Fibroblast of pulmonary artery (primary cell): ENCODE results near the gene TSC22D3.

Experiments
- DNase-seq: peaks from one replicate; pipeline ENCODE4 v3.0.0-alpha.2; 2010; ENCODE audit warnings: low read depth
- H3K4me3 ChIP-seq: replicated peaks from 2 replicates; pipeline ENCODE4 v1.5.1; 2011; ENCODE audit warnings: low read depth, mild to moderate bottlenecking, control low read depth, low read length, moderate library complexity
- CTCF ChIP-seq: IDR thresholded peaks from 2 replicates; pipeline ENCODE4 v1.5.1; 2011; ENCODE audit warnings: mild to moderate bottlenecking, control low read depth, low read length, inconsistent platforms; ENCODE audit errors: missing control alignments

Gene TSC22D3

GRCh38 chrX:107787827-107788226, 12.2 kb upstream of the TSC22D3 start:
- no peak for TF ChIP-seq CTCF
- DNase-seq = no peak
- no peak overlapping the region for H3K4me3 ChIP-seq

GRCh38 chrX:107780525-107780924, 4.9 kb upstream of the TSC22D3 start:
- no peak overlapping the region for H3K4me3 ChIP-seq
- no peak for DNase-seq
- TF ChIP-seq CTCF = no peak

GRCh38 chrX:107777536-107777832, 1.9 kb upstream of the TSC22D3 start, which contains the start of gene NCBP2L:
Gene NCBP2L (plus strand): TSS chrX:107777733. CDS start chrX:107794221, 16,488 bp downstream.
- DNase-seq = no peak
- H3K4me3 ChIP-seq = peak within 1 kb of the TSS; percentile 56
- TF ChIP-seq CTCF = no peak

GRCh38 chrX:107776649-107777535, 1.3 kb upstream of the TSC22D3 start:
- DNase-seq = peak; percentile 95
- peak overlapping the region; percentile 56 for H3K4me3 ChIP-seq
- peak; percentile 64 for TF ChIP-seq CTCF

- H3K4me3 ChIP-seq = peak overlapping the region; percentile 56
- no peak for DNase-seq
- TF ChIP-seq CTCF = no peak
Observed at GRCh38 chrX:107775000-107775733, 420 bp downstream of the TSC22D3 start.

- DNase-seq = no peak
- H3K4me3 ChIP-seq = peak overlapping the region; percentile 56
- TF ChIP-seq CTCF = no peak
Observed at GRCh38 chrX:107773906-107774435, 1.6 kb downstream of the TSC22D3 start.
